KOPT-K1 (cell line): ENCODE measurements around the gene EDIL3.
"Not testable (repeated sequence)": the region's sequence is repeated elsewhere in the genome, so short reads cannot be mapped to it uniquely, and the experiment has no call there.

Source experiments
- H3K27ac ChIP-seq: fragments of 200-600 bp; sonication (generic); 2 replicates; pipeline ENCODE4 v1.5.1; 2016; ENCODE audit warnings: antibody characterized with exemption, mild to moderate bottlenecking, low read depth, low read length; ENCODE audit not compliant: poor library complexity, severe bottlenecking
- H3K36me3 ChIP-seq: fragments of 200-600 bp; sonication (generic); 2 replicates; pipeline ENCODE4 v1.5.1; 2017; ENCODE audit warnings: antibody characterized with exemption, mild to moderate bottlenecking, low read length, moderate library complexity; ENCODE audit not compliant: insufficient read depth
- H3K9me3 ChIP-seq: fragments of 200-600 bp; sonication (generic); 2 replicates; pipeline ENCODE4 v1.5.1; 2017; ENCODE audit warnings: antibody characterized with exemption, low read length, mild to moderate bottlenecking; ENCODE audit not compliant: insufficient read depth, poor library complexity, severe bottlenecking

Gene EDIL3

DNA sequence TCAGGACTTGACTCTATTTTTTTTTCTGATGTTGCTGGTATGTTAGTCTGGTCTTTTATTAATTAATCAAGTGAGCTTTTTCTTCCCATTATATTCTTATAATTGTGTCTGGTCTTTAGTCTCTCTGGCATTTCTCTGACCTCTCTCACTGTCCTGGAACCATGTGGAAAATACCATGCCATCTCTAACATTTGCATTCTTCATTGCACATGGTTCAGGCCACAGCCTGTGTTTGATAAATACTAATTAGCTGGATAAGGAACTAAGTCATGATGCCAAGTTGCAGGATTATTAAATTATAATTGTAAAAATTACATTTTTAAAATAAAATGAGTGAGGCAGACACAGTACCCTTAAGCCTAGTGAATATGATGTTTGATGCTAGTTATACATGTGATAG is 155.6 kb downstream of the EDIL3 start:
- no peaks in the 10 kb centered on the region for H3K36me3 ChIP-seq
- H3K27ac ChIP-seq = no peak overlapping the region
- no peaks in the 10 kb centered on the region for H3K9me3 ChIP-seq

- no peak overlapping the region for H3K27ac ChIP-seq
- no peaks in the 10 kb centered on the region for H3K36me3 ChIP-seq
- no peaks in the 10 kb centered on the region for H3K9me3 ChIP-seq
These were observed 156.4 kb downstream of the EDIL3 start for GRCh38 chr5:84228266-84228665.

- Histone ChIP-seq H3K27ac (no peak overlapping the region), H3K9me3 (no peaks in the 10 kb centered on the region), H3K36me3 (no peaks in the 10 kb centered on the region)
These were observed 157.4 kb downstream of the EDIL3 start for GRCh38 chr5:84227236-84227635.

GRCh38 chr5:84218546-84218945 is 166.1 kb downstream of the EDIL3 start:
- Histone ChIP-seq H3K36me3 (no peaks in the 10 kb centered on the region), H3K27ac (no peak overlapping the region), H3K9me3 (no peaks in the 10 kb centered on the region)

- H3K27ac ChIP-seq = no peak overlapping the region
- H3K36me3 ChIP-seq = no peaks in the 10 kb centered on the region
- H3K9me3 ChIP-seq = no peaks in the 10 kb centered on the region
These were observed 169.2 kb downstream of the EDIL3 start for GRCh38 chr5:84215521-84215920.

- Histone ChIP-seq H3K36me3 (no peaks in the 10 kb centered on the region), H3K9me3 (no peaks in the 10 kb centered on the region), H3K27ac (no peak overlapping the region)
These were observed 170.8 kb downstream of the EDIL3 start for GRCh38 chr5:84213861-84214260.

- H3K27ac ChIP-seq = no peak overlapping the region
- no peaks in the 10 kb centered on the region for H3K36me3 ChIP-seq
- H3K9me3 ChIP-seq = no peaks in the 10 kb centered on the region
These were observed 171.5 kb downstream of the EDIL3 start for GRCh38 chr5:84213212-84213611.

DNA sequence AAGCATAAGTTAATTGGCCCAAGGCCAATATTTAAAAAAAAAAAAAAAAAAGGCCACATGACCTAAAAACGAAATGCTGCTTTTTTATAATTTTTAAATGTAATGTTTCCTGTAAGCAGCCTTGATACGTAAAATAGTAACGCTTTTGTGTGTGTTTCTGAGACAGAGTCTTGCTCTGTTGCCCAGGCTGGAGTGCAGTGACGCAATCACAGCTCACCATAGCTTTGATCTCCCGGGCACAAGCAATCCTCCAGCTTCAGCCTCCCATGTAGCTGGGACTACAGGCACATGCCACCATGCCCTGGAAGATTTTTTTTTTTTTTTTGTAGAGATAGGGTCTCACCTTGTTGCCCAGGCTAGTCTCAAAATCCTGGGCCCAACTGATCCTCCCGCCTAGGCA is 179.9 kb downstream of the EDIL3 start:
- no peaks in the 10 kb centered on the region for H3K9me3 ChIP-seq
- H3K36me3 ChIP-seq = no peaks in the 10 kb centered on the region
- no peak overlapping the region for H3K27ac ChIP-seq

DNA sequence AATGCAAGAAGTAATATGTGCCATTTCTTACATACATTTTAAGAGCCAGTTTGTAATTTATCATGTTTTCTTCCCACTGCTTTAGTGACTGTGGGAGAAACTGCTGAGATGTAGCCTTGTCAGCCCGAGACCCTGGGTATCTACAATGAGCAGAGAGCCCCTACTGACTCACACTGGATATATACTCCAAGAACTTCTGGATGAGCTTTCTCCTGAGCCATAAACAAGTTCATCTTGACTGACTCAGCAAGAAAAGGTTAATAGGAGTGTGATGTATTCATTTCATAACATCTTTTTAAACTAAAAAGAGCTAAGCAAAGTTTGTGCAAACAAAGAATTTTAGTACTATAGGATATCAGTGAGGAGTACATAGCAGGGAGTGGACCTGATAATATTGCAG is 182.5 kb downstream of the EDIL3 start:
- no peak overlapping the region for H3K27ac ChIP-seq
- H3K9me3 ChIP-seq = no peaks in the 10 kb centered on the region
- no peaks in the 10 kb centered on the region for H3K36me3 ChIP-seq

DNA sequence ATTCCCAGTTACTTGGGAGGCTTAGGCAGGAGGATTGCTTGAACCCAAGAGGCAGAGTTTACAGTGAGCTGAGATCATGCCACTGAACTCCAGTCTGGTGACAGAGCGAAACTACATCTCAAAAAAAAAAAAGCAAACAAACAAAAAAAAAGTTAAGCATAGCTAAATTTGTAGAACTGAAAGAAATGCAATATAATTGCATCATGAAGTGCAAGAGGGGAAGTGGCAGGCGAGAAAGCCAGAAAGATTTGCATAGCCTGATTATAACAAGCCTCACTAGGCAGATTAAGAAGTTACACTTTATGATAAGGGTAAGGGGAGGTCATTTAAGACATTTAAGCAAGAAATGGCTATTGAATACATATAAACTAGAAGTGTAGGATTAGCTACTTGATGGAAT is 187.1 kb downstream of the EDIL3 start:
- no peak overlapping the region for H3K27ac ChIP-seq
- H3K9me3 ChIP-seq = no peaks in the 10 kb centered on the region
- no peaks in the 10 kb centered on the region for H3K36me3 ChIP-seq

DNA sequence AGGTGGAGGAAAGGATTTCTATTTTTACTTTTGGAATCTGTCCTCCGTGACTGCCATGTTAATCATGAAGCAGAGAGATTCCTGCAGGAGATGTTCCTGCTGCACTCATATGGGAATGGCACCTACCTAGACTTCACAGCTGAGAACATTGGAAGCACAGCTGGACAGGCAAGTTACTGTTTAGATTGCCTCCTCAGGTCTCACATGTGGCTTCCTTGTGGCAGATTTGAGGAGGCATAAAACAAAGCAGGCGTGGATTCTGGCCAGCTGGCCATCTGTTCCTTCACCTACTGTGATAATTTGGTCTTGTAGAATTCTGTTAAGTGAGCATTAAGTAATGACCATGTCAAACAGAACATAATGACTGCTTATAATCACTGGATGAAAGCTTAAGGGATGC is 193.4 kb downstream of the EDIL3 start:
- Histone ChIP-seq H3K27ac (no peak overlapping the region), H3K9me3 (no peaks in the 10 kb centered on the region), H3K36me3 (no peaks in the 10 kb centered on the region)

- Histone ChIP-seq H3K27ac (no peak overlapping the region), H3K9me3 (no peaks in the 10 kb centered on the region), H3K36me3 (no peaks in the 10 kb centered on the region)
These were observed 199.8 kb downstream of the EDIL3 start for GRCh38 chr5:84184857-84185256.

DNA sequence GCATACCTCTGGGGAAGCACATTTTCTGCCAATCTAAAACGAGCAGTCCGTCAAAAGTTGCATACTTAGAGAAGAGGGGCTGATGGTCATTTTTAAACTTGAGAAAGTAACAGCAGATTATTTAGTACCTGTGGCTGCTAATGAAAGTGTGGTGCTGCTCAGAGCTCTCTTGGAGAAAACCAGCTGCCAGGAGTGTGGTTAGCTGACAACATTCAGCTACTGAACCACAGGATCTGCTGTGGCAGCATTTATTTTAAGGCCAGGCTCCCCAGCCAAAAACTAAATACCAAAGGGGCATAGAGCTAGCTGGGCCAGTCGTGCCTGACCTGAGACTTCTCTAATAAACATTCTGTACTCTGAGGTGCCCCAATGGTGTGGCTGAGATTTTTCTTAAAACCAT is 203.6 kb downstream of the EDIL3 start:
- H3K27ac ChIP-seq = no peak overlapping the region
- H3K9me3 ChIP-seq = no peaks in the 10 kb centered on the region
- H3K36me3 ChIP-seq = no peaks in the 10 kb centered on the region

- H3K27ac ChIP-seq = no peak overlapping the region
- no peaks in the 10 kb centered on the region for H3K36me3 ChIP-seq
- H3K9me3 ChIP-seq = no peaks in the 10 kb centered on the region
These were observed 215.8 kb downstream of the EDIL3 start for GRCh38 chr5:84168841-84169240.

GRCh38 chr5:84163671-84164070 is 221.0 kb downstream of the EDIL3 start:
- Histone ChIP-seq H3K9me3 (no peaks in the 10 kb centered on the region), H3K36me3 (no peaks in the 10 kb centered on the region), H3K27ac (no peak overlapping the region)

DNA sequence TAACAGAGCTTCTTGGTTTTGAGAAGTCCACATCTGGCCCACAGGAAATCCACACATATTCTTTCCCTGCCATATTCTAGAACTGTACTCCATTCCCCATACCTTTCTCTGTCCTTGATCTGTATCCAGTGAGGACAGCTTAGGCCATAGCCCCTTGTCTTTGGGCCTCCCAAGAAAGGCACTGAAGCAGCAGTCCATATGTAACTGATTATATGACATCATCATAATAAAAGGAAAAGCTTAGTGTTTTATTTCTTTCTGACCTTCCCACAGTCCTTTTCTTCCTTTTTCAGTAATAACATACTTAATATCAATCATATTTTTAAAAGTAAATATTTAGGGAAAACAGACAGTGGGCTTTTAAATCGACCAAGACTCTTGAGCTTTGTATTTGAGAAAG is 222.0 kb downstream of the EDIL3 start:
- Histone ChIP-seq H3K9me3 (no peaks in the 10 kb centered on the region), H3K27ac (no peak overlapping the region), H3K36me3 (no peaks in the 10 kb centered on the region)

DNA sequence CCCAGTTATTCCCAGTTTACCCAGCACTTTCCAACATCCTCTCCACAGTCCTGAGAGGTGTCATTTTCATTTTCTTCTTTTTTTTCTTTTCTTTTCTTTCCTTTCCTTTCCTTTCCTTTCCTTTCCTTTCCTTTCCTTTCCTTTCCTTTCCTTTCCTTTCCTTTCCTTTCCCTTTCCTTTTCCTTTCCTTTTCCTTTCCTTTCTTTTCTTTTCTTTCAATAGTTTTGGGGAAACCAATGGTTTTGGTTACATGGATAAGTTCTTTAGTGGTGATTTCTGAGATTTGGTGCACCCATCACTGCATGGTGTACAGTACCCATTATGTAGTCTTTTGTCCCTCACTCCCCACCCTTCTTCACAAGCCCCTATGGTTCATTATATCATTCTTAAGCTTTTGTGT is 224.0 kb downstream of the EDIL3 start:
- not testable (repeated sequence) for H3K27ac ChIP-seq, H3K36me3 ChIP-seq, H3K9me3 ChIP-seq
